Measurements from ENCODE around the gene MEGF9.

The MEGF9 gene

DNA sequence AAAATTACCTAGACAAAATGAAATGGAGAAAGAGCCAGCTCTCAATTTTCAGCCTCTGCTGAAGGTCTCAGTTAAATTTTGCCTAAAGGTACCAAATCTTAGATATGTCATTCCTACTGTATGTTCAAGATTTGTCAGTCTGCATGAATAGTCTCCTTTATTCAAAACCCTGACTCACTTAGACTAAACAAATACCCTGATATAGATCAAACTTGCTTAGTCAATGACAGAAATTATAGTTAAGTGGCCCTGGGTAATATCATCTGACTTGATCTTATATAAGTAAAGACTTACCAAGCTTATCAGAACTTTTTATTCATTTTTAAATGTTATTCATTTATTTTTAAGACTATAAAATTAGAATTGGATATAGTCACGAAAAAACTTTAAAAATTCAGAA, 12.2 kb downstream of the MEGF9 start:
- DNase-seq (ENCODE audit: low read depth), result no peak

DNA sequence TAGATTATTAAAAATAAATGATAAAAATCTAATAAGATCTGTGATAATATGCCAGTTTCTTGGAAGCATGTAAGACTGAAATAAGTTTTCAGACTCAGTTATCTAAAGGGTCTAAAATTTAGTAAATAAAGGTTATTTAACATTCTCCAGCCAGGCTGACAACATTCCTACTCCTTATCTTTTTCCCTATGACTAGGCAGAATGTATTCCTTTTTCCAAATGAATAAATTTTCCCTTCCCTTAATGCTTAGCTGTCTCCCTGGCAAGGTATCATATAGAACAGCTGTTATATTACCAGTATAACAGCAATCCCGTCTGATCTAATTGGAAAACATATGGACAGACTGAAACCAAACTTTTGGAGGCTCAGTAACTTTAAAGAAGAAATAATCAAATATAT, 13.0 kb downstream of the MEGF9 start:
- DNase-seq (ENCODE audit: low read depth), result no peak

DNA sequence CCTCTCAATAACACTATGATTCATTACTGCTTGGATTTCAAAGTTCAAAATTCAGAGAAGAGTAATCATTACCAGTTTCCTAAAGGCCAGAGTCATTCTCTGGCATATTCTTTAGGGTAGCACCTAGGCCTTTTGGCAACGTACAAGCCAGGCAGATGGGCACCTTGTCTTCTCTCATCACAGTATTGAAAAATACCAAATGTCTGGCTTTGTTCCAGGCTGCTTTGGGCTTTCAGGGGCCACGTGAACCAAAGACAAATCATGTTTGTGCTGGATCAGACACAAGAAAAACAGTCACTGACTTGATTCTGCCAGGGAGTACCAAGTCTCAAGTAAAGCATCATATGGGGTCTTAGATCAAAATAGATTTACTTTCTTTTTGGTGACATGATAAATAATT, 15.5 kb downstream of the MEGF9 start:
- DNase-seq (ENCODE audit: low read depth), result no peak

DNA sequence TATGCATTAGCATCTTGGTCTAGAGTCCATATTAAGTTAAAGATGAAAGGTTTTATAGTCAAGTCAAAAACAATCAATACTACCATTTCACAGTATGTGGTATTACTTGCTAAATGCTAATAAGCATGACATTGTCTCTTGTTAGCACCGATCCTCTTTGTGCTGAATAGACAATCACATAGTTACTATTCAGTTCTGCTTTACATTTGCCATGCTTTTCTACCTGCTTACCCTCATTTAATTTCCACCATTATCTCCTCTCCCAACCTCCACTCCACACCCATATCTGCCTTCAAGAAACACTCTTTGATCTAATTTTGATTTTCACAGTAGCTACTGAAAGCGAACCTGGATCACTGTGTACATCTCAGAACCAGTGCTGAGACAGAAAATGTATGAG, 16.8 kb downstream of the MEGF9 start:
- DNase-seq (ENCODE audit: low read depth), result no peak

DNA sequence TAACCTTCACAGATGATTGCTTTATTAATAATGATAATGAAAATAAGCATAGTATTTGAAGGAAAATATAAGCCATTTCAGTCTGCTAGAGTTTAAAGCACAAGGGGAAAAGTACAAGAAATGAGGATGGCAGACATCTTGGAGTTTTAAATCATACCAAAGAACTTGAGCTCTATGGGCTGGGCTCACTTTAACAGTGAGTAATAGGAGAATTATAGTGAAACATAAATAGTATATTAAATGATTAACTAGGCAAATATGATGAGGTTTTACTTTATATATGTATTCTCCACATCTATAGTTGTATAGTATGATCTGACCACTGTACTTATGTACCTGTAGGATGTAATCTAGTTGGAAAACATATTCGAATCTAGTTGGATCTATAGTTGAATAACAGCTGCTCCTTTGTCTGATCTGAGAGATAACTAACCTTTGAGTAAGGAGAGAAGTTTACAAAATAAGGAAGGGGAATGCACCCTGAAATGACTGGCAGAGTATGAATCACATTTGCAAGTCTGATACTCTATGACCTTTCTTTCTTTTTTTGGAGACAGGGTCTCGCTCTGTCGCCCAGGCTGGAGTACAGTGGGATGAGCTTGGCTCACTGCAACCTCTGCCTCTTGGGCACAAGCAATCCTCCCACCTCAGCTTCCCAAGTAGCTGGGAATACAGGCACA, 17.6 kb downstream of the MEGF9 start:
- no peak for DNase-seq (ENCODE audit: low read depth)

DNA sequence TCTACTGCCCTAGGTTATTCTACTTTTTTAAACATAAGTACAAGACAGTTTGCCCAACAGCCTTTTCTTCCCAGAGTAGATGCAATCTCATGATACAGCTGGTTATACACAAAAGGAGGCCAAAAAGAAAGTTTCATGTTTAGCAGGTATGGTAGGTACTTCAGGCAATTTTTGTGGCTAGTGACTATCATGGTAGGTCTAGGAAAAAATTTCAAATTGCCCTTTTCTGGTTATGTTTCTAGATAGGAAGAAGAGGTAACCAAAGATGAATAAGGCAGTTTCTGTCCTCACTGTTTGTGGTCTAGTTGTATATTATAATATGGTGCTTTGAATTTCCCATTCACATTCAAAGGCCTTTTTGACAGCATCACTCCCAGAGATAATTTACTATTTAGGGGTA, 19.7 kb downstream of the MEGF9 start:
- DNase-seq (ENCODE audit: low read depth), result no peak

DNA sequence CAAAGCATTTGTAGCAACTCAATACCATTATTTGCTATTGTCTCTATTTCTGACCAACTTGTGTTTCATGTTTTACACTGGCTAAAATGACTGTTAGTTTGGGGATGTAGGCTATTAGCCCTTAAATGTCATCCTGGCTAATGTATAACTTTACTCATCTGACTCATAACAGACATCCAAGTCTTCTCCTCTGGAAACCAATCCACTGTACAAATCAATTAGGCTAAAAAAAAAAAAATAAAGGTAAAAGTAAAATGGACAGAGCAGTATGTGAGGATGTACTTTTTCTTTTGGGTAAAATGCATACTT, 20.6 kb downstream of the MEGF9 start:
- no peak for DNase-seq (ENCODE audit: low read depth)

DNA sequence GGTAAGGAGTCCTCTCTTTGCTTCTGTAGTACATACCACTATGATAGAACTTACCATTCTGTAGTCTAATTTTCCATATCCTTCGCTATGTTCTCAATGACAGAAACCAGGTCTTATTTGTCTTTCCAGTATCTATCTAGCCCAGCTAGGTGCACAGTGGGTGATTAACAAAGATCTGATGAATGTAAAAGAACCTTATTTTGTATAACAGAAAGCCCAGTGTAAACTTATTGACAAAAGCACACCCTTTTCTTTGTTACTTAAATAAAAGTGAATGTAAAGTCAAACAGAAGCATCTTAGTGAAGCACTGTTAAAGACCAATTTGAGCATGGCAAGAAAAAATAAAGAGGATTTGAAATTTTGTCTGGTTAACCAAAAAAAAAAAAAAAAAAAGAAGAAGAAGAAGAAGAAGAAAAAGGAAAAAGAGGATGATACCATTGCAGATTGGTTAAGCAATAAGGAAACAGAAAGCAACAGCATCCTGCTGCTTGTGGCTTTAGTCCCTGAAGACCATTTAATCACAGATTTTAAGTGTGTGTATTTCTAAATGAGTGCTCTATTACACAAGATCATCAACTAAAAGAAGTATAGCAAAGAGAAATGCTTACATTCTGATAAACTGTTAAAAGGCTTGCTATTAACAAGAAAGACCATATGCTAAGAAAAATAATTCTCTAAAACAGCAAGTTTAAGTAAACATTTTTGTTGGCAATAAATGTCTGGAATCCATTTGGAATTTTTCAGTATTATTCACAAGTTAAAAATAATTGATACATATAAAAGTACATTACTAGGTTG, 21.2 kb downstream of the MEGF9 start:
- DNase-seq (ENCODE audit: low read depth), result no peak

DNA sequence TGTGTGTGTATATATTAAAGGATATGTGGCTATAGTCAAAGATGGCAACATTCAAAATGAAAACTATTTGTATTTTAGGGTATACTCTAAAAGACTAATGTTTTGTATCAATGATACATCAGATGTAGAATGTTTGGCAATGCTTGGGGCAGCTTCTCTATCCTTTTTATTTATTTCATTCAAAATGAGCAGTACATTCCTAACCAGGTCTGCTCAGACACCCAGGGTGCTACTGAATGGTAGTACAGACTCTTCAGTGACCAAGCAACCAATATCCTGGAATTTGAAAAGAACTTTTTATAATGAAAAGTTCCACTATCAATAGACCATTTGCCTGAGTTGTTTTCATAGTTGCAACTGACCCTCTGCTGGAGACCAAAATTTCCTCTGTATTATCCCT, 23.9 kb downstream of the MEGF9 start:
- no peak for DNase-seq (ENCODE audit: low read depth)

DNA sequence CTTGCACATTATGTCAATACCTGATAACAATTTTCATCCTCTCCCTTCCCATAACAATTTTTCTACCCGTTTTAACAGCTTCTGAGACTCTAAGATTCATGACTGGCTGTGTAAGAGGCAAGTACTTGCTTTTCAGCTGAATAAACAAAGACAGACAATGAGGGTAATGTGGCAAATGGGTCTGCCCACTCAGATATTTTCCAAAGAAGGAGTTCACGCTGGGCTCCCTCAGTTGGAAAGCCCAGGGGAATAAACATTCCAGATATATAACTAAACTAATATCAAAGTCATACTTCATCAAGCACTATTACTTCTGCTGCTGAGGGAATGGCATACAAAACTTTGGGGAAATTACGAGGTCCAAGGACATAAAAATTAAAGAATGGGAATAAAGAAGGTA, 24.4 kb downstream of the MEGF9 start:
- DNase-seq (ENCODE audit: low read depth), result no peak

DNA sequence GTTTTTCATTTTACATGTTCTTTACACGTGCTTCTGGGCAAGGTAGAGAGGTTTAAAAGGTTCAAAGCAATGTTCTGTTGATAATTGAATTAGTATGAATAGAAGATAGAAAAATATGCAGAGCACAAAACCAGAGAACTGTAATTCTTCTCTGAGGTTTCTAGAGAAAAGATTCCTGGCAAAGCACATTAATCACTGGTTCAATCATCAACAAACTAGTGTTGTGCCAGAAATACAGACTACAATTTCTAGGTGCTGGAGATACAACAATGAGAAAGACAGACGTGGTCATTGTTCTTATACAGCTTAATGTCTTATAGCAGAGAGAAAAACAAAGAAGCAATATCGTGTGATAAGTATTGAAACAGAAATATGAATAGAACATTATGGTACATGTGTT, 25.5 kb downstream of the MEGF9 start:
- DNase-seq (ENCODE audit: low read depth), result no peak

DNA sequence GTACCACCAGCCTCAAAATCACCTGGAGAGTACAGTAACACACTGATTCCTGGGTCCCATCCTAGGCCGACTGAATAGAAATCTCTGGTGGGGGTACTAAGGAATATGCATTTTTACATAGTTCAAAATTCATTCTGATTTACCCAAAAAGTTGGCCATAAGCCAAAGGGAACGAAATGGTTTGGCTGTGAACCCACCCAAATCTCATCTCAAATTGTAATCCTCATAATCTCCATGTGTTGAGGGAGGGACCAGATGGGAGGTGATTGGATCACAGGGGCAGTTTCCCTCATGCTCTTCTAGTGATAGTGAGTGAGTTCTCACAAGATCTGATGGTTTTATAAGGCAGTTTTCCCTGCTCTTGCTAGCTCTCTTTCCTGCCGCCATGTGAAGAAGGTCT, 31.1 kb downstream of the MEGF9 start:
- DNase-seq (ENCODE audit: low read depth), result no peak

DNA sequence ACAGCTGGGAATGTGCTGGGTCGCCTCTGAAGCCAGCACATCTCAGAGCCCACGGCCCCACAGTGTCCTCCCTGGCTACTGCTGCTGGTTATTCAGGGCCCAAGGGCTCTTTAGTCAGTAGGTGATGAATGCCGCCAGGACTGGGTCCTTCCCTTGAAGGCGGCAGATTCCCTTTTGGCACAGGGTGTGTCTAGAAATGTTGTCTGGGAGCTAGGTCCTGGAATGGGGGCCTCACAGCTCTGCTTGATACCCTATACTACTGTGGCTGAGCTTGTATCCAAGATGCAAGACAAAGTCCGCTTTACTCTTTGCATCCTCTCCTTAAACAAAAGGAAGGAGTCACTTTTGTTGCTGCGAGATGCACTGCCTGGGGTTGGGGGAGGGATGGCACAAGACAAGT, 33.1 kb downstream of the MEGF9 start:
- DNase-seq (ENCODE audit: low read depth), result no peak

DNA sequence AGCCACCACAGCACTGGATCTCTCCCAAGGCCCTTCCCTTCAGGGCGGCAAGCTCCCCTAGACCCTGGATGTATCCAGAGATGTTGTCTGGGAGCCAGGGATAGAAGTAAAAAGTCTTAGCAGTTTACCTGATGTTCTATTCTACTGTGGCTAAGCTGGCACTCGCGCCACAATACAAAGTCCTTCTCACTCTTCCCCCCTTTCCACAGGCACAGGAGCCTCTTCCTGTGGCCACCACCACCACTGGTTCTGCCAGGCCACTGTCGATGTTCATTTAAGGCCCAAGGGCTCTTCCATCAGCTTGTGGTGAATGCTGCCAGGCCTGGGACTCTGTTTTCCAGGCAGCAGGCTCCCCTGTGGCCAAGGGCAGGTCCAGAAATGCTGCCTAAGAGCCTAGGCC, 33.7 kb downstream of the MEGF9 start:
- no peak for DNase-seq (ENCODE audit: low read depth)

DNA sequence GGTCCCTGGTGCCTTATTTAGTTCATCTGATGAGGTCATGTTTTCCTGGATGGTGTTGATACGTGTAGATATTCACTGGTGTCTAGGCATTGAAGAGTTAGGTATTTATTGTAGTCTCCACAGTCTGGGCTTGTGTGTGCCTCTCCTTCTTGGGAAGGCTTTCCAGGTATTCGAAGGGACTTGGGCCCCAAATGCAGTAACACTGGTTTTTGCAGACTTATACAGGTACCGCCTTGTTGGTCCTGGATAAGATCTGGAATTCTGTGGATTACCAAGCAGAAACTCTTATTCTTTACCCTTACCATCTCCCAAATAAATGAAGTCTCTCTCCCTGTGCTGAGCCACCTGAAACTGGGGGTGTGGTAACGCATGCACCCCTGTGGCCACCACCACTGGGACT, 34.1 kb downstream of the MEGF9 start:
- no peak for DNase-seq (ENCODE audit: low read depth)

DNA sequence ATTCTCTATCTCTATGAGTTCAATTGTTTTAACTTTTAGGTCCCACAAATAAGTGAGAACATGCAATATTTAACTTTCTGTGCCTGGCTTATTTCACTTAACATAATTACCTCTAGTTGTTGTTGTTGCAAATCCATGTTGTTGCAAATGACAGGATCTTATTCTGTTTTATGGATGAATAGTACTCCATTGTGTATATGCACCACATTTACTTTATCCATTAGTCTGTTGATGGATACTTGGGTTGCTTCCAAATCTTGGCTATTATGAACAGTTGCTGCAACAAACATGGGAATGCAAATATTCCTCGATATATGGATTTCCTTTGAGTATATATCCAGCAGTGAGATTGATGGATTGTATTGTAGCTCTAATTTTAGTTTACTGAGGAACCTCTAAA, 36.3 kb downstream of the MEGF9 start:
- DNase-seq (ENCODE audit: low read depth), result no peak

DNA sequence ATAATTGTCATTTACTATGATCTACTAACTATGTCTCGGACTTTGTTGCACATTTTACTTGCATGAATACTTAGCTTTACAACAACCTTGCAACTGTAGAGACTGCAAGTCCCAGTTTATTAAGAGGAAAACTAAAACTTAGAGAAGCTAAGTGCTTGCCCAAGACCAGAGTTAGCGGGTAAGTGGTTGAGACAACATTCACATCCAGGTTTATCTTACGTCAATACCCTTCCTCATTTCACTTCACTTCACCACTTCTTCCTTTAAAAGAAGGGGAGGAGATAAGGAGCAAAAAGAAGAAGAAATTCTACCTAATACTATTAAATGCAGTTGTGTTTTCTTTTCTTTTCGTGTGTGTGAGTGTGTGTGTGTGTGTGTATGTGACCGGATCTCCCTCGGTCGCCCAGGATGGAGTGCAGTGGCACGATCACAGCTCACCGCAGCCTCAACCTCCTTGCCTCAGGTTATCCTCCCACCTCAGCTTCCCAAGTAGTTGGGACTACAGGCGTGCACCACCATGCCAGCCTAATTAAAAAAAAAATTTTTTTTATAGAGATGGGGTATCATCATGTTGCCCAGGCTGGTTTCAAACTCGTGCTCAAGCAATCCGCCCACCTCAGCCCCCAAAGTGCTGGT, 37.4 kb downstream of the MEGF9 start:
- no peak for DNase-seq (ENCODE audit: low read depth)

DNA sequence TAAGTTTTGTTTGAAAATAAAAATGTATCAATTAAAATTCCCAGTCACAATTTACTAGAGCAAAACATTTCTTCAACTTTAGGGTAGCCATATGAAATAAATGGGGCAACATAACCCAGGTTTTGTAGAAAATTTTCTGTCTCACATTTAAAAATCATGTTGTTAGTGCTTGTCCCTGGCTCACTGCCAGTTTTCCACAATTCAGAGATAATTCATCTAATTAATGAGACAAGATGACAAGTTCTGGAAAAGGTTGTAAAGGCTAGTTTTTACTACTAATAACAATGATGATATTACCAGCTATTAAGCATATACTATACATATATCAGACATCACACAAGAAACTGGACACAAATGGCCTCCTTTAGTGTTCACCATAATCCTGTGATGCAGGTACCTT, 45.9 kb downstream of the MEGF9 start:
- no peak for DNase-seq (ENCODE audit: low read depth)

DNA sequence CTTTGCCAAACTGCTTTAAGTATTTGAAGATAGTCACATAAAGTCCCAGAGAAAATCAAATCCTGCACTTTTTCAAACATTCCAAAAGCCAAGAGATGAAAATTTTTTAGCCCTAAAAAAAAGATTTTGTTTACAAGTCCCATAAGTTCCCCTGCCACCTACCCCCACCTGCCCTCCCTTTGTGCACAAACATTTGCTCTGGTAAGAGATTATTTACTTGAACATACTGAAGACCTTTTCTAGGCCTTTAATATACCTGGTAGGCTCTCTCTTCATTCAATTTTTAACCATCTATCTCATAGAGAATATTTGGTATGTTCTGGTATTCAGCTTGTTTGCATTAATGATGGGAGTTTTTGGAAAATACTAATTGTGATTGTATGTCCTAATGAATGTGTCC, 50.3 kb downstream of the MEGF9 start:
- no peak for DNase-seq (ENCODE audit: low read depth)

DNA sequence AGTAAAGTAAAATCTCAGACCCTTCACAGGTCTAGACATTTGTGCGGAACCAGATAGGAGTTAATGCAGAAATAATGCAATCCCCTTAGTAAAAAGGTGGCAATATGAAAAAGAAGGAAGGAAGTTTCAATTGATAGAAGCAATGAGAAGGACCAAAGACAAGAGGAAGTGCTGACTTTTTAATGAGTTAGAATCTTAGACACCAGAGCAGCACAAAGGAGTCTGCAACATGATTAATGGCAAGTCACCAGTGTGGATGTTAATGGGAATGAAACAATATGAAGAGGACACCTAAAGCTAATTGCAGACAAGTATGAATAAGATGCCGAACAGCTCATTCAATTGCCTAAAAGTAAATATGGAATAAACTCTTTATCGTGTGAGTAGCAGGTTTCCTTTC, 50.9 kb downstream of the MEGF9 start:
- DNase-seq (ENCODE audit: low read depth), result no peak

DNA sequence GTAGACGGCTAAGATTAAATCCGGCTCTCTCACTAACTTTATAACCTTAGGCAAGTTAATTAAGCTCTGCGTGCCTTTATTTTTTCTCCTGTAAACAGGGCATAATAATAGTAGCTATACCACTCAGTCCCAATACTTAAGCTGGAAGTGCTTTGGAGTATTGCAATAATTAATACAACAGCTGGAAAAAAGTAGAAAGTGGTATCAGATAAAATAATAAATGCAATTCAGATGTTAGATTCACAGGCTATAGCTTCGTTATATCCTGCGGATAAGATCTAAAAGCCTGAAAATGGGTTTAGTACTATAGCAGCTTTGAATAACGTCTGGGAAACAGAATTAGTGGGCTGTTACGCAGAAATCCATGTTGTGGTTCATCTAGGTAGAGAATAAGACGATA, 51.8 kb downstream of the MEGF9 start:
- no peak for DNase-seq (ENCODE audit: low read depth)

DNA sequence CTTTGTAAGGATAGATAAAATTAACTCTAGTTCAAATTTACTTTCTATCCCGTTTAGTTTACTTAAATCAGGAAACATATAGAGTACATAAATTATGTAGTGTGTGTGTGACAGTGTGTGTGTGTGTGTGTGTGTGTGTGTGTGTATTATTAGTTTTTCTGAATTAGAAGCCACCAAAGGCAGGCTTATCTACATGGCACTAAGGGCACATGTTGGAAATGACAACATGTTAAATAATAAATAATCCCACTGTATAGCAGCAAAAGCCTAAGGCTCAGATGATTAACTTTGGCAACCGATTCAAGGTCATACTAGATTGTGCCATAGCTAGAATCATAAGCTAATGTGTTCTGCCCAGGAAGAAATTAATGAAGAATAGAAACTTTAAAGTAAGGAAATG, 54.6 kb downstream of the MEGF9 start:
- DNase-seq (ENCODE audit: low read depth), result no peak

DNA sequence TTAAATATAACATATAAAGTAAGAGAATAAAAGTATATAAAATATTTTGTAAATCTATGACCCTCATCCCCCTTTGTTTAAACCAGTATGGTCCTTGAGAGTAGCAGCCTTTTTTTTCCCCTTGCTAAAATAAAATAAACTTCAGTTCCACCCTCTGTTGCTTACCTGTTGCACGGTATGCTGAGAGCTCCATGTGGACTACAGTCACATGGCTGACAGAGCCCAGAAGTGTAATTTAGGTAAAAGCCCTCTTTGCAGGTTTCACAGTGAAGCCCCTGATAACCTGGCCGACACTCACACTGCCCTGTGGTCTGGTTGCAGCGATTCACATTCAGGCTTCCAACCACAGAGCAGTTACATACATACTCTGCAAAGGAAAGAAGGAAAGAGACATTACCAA, 55.1 kb downstream of the MEGF9 start:
- no peak for DNase-seq (ENCODE audit: low read depth)
